H9 (cell line): ENCODE results near the gene ARF1. TPM values are rescaled to one million over a fixed set of nuclear protein-coding genes. Genes with fewer than 3 reads are reported as not detected.

Experiments used
- DNase-seq: peaks from one replicate; pipeline ENCODE4 v3.0.0-alpha.2; 2017
- H2AFZ ChIP-seq: one replicate; pipeline ENCODE4 v1.6.1; 2013; ENCODE audit warnings: mild to moderate bottlenecking, low read length, control low read depth, moderate library complexity
- H2AK5ac ChIP-seq: 2 replicates; pipeline ENCODE4 v1.6.1; 2013; ENCODE audit warnings: low read length, control low read depth, mixed read lengths; ENCODE audit not compliant: insufficient read length
- H2BK120ac ChIP-seq: one replicate; pipeline ENCODE4 v1.6.1; 2013; ENCODE audit warnings: low read depth, mild to moderate bottlenecking, low read length, control low read depth, inconsistent platforms; ENCODE audit not compliant: poor library complexity, severe bottlenecking
- H2BK12ac ChIP-seq: 2 replicates; pipeline ENCODE4 v1.6.1; 2013; ENCODE audit warnings: low read length, control low read depth, mixed read lengths, low read depth; ENCODE audit not compliant: insufficient read length
- H2BK15ac ChIP-seq: 2 replicates; pipeline ENCODE4 v1.6.1; 2013; ENCODE audit warnings: low read depth, low read length, control low read depth
- H2BK20ac ChIP-seq: one replicate; pipeline ENCODE4 v1.6.1; 2013; ENCODE audit warnings: low read depth, mild to moderate bottlenecking, low read length, control low read depth, inconsistent platforms; ENCODE audit not compliant: poor library complexity, severe bottlenecking
- H2BK5ac ChIP-seq: 2 replicates; pipeline ENCODE4 v1.6.1; 2013; ENCODE audit warnings: low read length, control low read depth, mixed read lengths; ENCODE audit not compliant: insufficient read length
- H3K14ac ChIP-seq: 2 replicates; pipeline ENCODE4 v1.6.1; 2013; ENCODE audit warnings: low read length, control low read depth; ENCODE audit not compliant: insufficient read depth
- H3K18ac ChIP-seq: 2 replicates; pipeline ENCODE4 v1.6.1; 2013; ENCODE audit warnings: low read depth, mild to moderate bottlenecking, mixed read lengths, low read length, control low read depth; ENCODE audit not compliant: insufficient read length
- H3K23ac ChIP-seq: 2 replicates; pipeline ENCODE4 v1.6.1; 2013; ENCODE audit warnings: low read length, control low read depth, mixed read lengths, low read depth; ENCODE audit not compliant: insufficient read length
- H3K23me2 ChIP-seq: 2 replicates; pipeline ENCODE4 v1.6.1; 2013; ENCODE audit warnings: low read depth, mild to moderate bottlenecking, mixed read lengths, low read length, control low read depth; ENCODE audit not compliant: insufficient read length, poor library complexity, severe bottlenecking
- H3K27ac ChIP-seq: 2 replicates; pipeline ENCODE4 v1.5.1; 2013; ENCODE audit warnings: low read length, control low read depth, mixed read lengths, low read depth; ENCODE audit not compliant: insufficient read length
- H3K27me3 ChIP-seq: 2 replicates; pipeline ENCODE4 v1.6.1; 2013; ENCODE audit warnings: low read length, control low read depth, inconsistent platforms; ENCODE audit not compliant: insufficient read depth
- H3K4ac ChIP-seq: 2 replicates; pipeline ENCODE4 v1.6.1; 2013; ENCODE audit warnings: low read depth, mild to moderate bottlenecking, control low read depth, inconsistent platforms, low read length, moderate library complexity
- H3K4me1 ChIP-seq: 2 replicates; pipeline ENCODE4 v1.6.1; 2013; ENCODE audit warnings: low read length, control low read depth, inconsistent platforms; ENCODE audit not compliant: insufficient read depth
- H3K4me2 ChIP-seq: 2 replicates; pipeline ENCODE4 v1.6.1; 2013; ENCODE audit warnings: low read length, control low read depth, mixed read lengths; ENCODE audit not compliant: insufficient read length, insufficient read depth
- H3K56ac ChIP-seq: 2 replicates; pipeline ENCODE4 v1.6.1; 2013; ENCODE audit warnings: low read depth, mild to moderate bottlenecking, mixed read lengths, low read length, control low read depth; ENCODE audit not compliant: insufficient read length
- H3K79me1 ChIP-seq: 2 replicates; pipeline ENCODE4 v1.6.1; 2013; ENCODE audit warnings: low read depth, mild to moderate bottlenecking, moderate library complexity, low read length, control low read depth, inconsistent platforms; ENCODE audit not compliant: insufficient read depth, poor library complexity, severe bottlenecking
- H3K79me2 ChIP-seq: 2 replicates; pipeline ENCODE4 v1.6.1; 2013; ENCODE audit warnings: low read length, control low read depth, inconsistent platforms; ENCODE audit not compliant: insufficient read depth
- H3K9ac ChIP-seq: 2 replicates; pipeline ENCODE4 v1.6.1; 2013; ENCODE audit warnings: low read length, control low read depth, mixed read lengths; ENCODE audit not compliant: insufficient read length; ENCODE audit errors: extremely low read depth
- H3K9me3 ChIP-seq: one replicate; pipeline ENCODE4 v1.6.1; 2013; ENCODE audit warnings: low read depth, low read length, inconsistent platforms; ENCODE audit not compliant: control insufficient read depth
- H3T11ph ChIP-seq: one replicate; pipeline ENCODE4 v1.6.1; 2013; ENCODE audit warnings: mild to moderate bottlenecking, low read length, control low read depth, inconsistent platforms
- H4K20me1 ChIP-seq: one replicate; pipeline ENCODE4 v1.6.1; 2013; ENCODE audit not compliant: control insufficient read depth, insufficient read length, insufficient read depth
- H4K5ac ChIP-seq: 2 replicates; pipeline ENCODE4 v1.6.1; 2013; ENCODE audit warnings: low read depth, mild to moderate bottlenecking, mixed read lengths, low read length, control low read depth; ENCODE audit not compliant: insufficient read length
- H4K8ac ChIP-seq: replicated peaks from 2 replicates; pipeline ENCODE4 v1.6.1; 2013; ENCODE audit warnings: low read length, control low read depth, mixed read lengths, low read depth; ENCODE audit not compliant: insufficient read length
- H4K91ac ChIP-seq: 2 replicates; pipeline ENCODE4 v1.6.1; 2013; ENCODE audit warnings: low read depth, mild to moderate bottlenecking, moderate library complexity, mixed read lengths, low read length, control low read depth; ENCODE audit not compliant: insufficient read length
- H3K27ac Mint-ChIP-seq, 3 experiments: 2 replicates in 2 of 3; 3 replicates in 1 of 3; pipeline ENCODE4 v1.8.0; 2020 to 2021; ENCODE audit warnings: mixed read lengths in 3 of 3, mild to moderate bottlenecking in 1 of 3, moderate library complexity in 1 of 3
- H3K27me3 Mint-ChIP-seq: 2 replicates; pipeline ENCODE4 v1.8.0; 2021; ENCODE audit warnings: low read depth, mild to moderate bottlenecking, moderate library complexity, mixed read lengths
- H3K36me3 Mint-ChIP-seq, 3 experiments: 2 replicates in 2 of 3; 3 replicates in 1 of 3; pipeline ENCODE4 v1.8.0; 2020 to 2021; ENCODE audit warnings: low read depth in 3 of 3, mixed read lengths in 3 of 3; ENCODE audit not compliant: insufficient read depth in 1 of 3
- H3K4me1 Mint-ChIP-seq, 2 experiments: 2 replicates each; pipeline ENCODE4 v1.8.0; 2020; ENCODE audit warnings: mixed read lengths in 2 of 2
- H3K4me3 Mint-ChIP-seq, 2 experiments: 2 replicates in 1 of 2; 3 replicates in 1 of 2; pipeline ENCODE4 v1.8.0; 2020 to 2021; ENCODE audit warnings: mild to moderate bottlenecking in 2 of 2, mixed read lengths in 2 of 2, moderate library complexity in 1 of 2
- H3K9me3 Mint-ChIP-seq, 2 experiments: 2 replicates in 1 of 2; 3 replicates in 1 of 2; pipeline ENCODE4 v1.8.0; 2020; ENCODE audit warnings: mild to moderate bottlenecking in 2 of 2, mixed read lengths in 2 of 2, moderate library complexity in 1 of 2
- CTCF ChIP-seq: fragments of 200-600 bp; sonication (generic); conservative IDR thresholded peaks from 3 replicates; pipeline ENCODE4 v1.8.0; 2021; ENCODE audit warnings: antibody characterized with exemption, mild to moderate bottlenecking
- WGBS: extraction: QIAGEN DNeasy Blood & Tissue Kit; methylation state at CpG from one replicate; pipeline ENCODE4 v1.1.7; 2013; ENCODE audit warnings: missing lambda C conversion rate, low lambda C conversion rate, mixed read lengths; ENCODE audit not compliant: insufficient read length; ENCODE audit errors: extremely low coverage; 5-methylcytosine and 5-hydroxymethylcytosine counted together
- total RNA-seq: library from RNA; stranded (reverse); gene quantifications from 2 replicates; pipeline ENCODE4 v1.2.1, GENCODE V29; 2021

Gene ARF1
- total RNA-seq, 1 experiment from 2014 or later = 258 TPM

- no peak overlapping the region for H3K27ac Mint-ChIP-seq
- DNase-seq = no peak
- H3K4me3 Mint-ChIP-seq = no peak overlapping the region
- no peak overlapping the region for H3K27ac ChIP-seq
- no peak overlapping the region for H3T11ph ChIP-seq
- H3K14ac ChIP-seq = no peak overlapping the region; the same call in 1 of the 2 replicates
- H3K9ac ChIP-seq = no peak overlapping the region
- no peak overlapping the region for H2BK5ac ChIP-seq
- H3K79me1 ChIP-seq = no peaks in the 10 kb centered on the region
- no peak overlapping the region for H3K56ac ChIP-seq
- H3K9me3 Mint-ChIP-seq = no peaks in the 10 kb centered on the region; a peak in 1 of 5 replicates
- no peak overlapping the region for H2BK15ac ChIP-seq
- H3K27me3 Mint-ChIP-seq = peaks cover 78% of the 10 kb centered on the region
- H3K79me2 ChIP-seq = no peaks in the 10 kb centered on the region
- H3K4ac ChIP-seq = no peak overlapping the region
- no peak overlapping the region for H4K91ac ChIP-seq
- H2AK5ac ChIP-seq = no peak overlapping the region
- no peak overlapping the region for H4K5ac ChIP-seq
- H4K20me1 ChIP-seq = no peaks in the 10 kb centered on the region
- peaks cover 11% of the 10 kb centered on the region for H3K23me2 ChIP-seq
- no peak overlapping the region for H2BK20ac ChIP-seq
- no peaks in the 10 kb centered on the region for H3K4me1 ChIP-seq
- WGBS = no CpG with 5 or more reads among the region's 15 CpGs
- H3K23ac ChIP-seq = no peak overlapping the region
- no peak overlapping the region for H2AFZ ChIP-seq
- no peak overlapping the region for H3K4me2 ChIP-seq
- H3K36me3 Mint-ChIP-seq = no peaks in the 10 kb centered on the region; a peak in 1 of 7 replicates
- H3K27me3 ChIP-seq = peaks cover 40% of the 10 kb centered on the region; the same call in 1 of the 2 replicates
- H4K8ac ChIP-seq = no peak overlapping the region
- H3K18ac ChIP-seq = no peak overlapping the region
- peaks cover 5 to 7% of the 10 kb centered on the region in 2 experiments; a peak in 3 of 4 replicates for H3K4me1 Mint-ChIP-seq
- H2BK120ac ChIP-seq = no peak overlapping the region
- H3K9me3 ChIP-seq = no peaks in the 10 kb centered on the region
- TF ChIP-seq CTCF = no peak
- H2BK12ac ChIP-seq = no peak overlapping the region
These were observed 17.6 kb upstream of the ARF1 start for GRCh38 chr1:228064741-228065542.
